Type B pancreatic cell (in vitro differentiated cells): ENCODE results near the gene FAIM2. TPM values are rescaled to one million over a fixed set of nuclear protein-coding genes. Genes with fewer than 3 reads are reported as not detected.

Experiments
- DNase-seq: peaks from one replicate; pipeline ENCODE4 v3.0.0; 2021; ENCODE audit warnings: mixed read lengths; ENCODE audit not compliant: unreplicated experiment; ENCODE audit errors: extremely low spot score
- H3K27ac Mint-ChIP-seq: 2 replicates; pipeline ENCODE4 v1.8.0; 2021; ENCODE audit warnings: mild to moderate bottlenecking, mixed read lengths
- H3K27me3 Mint-ChIP-seq: 2 replicates; pipeline ENCODE4 v1.8.0; 2021; ENCODE audit warnings: mixed read lengths
- H3K36me3 Mint-ChIP-seq: 2 replicates; pipeline ENCODE4 v1.8.0; 2021; ENCODE audit warnings: mixed read lengths
- H3K4me1 Mint-ChIP-seq: one replicate; pipeline ENCODE4 v1.8.0; 2021; ENCODE audit warnings: mixed read lengths; ENCODE audit not compliant: unreplicated experiment
- H3K4me3 Mint-ChIP-seq: 2 replicates; pipeline ENCODE4 v1.8.0; 2021; ENCODE audit warnings: mild to moderate bottlenecking, mixed read lengths
- H3K9me3 Mint-ChIP-seq: 2 replicates; pipeline ENCODE4 v1.8.0; 2021; ENCODE audit warnings: mixed read lengths
- CTCF ChIP-seq: fragments of 200-600 bp; sonication (generic); conservative IDR thresholded peaks from 2 replicates; pipeline ENCODE4 v1.5.0; 2021; ENCODE audit warnings: antibody characterized with exemption, mild to moderate bottlenecking
- total RNA-seq: library from RNA; stranded (reverse); gene quantifications from 2 replicates; pipeline ENCODE4 v1.2.1, GENCODE V29; 2021; ENCODE audit warnings: low replicate concordance

Gene FAIM2
- total RNA-seq, 1 donor from 2014 or later, result 1.7 TPM

GRCh38 chr12:49942512-49942893, 38.8 kb upstream of the FAIM2 start:
- peaks cover 3% of the 10 kb centered on the region for H3K27me3 Mint-ChIP-seq
- DNase-seq, result no peak
- H3K9me3 Mint-ChIP-seq, result no peaks in the 10 kb centered on the region
- H3K36me3 Mint-ChIP-seq, result no peaks in the 10 kb centered on the region
- H3K4me1 Mint-ChIP-seq, result peaks cover 38% of the 10 kb centered on the region
- peak overlapping the region; percentile 69 for H3K27ac Mint-ChIP-seq
- TF ChIP-seq CTCF, result no peak
- H3K4me3 Mint-ChIP-seq, result no peak overlapping the region

- Mint-ChIP-seq H3K4me1 (peaks cover 38% of the 10 kb centered on the region), H3K27ac (no peak overlapping the region), H3K36me3 (no peaks in the 10 kb centered on the region), H3K9me3 (no peaks in the 10 kb centered on the region), H3K27me3 (peaks cover 3% of the 10 kb centered on the region), H3K4me3 (no peak overlapping the region)
- DNase-seq, result no peak
- no peak for TF ChIP-seq CTCF
Measured at GRCh38 chr12:49941556-49942511, 38.1 kb upstream of the FAIM2 start.

- no peak for TF ChIP-seq CTCF
- no peak overlapping the region for H3K27ac Mint-ChIP-seq
- peaks cover 2% of the 10 kb centered on the region for H3K9me3 Mint-ChIP-seq
- H3K4me3 Mint-ChIP-seq, result no peak overlapping the region
- no peaks in the 10 kb centered on the region for H3K36me3 Mint-ChIP-seq
- DNase-seq, result no peak
- H3K27me3 Mint-ChIP-seq, result peaks cover 3% of the 10 kb centered on the region
- peaks cover 29% of the 10 kb centered on the region for H3K4me1 Mint-ChIP-seq
Measured at GRCh38 chr12:49939707-49940106, 36.0 kb upstream of the FAIM2 start.

- Mint-ChIP-seq H3K27ac (no peak overlapping the region), H3K36me3 (no peaks in the 10 kb centered on the region), H3K4me3 (no peak overlapping the region), H3K4me1 (peaks cover 31% of the 10 kb centered on the region), H3K9me3 (peaks cover 5% of the 10 kb centered on the region), H3K27me3 (peaks cover 3% of the 10 kb centered on the region)
- DNase-seq, result no peak
- no peak for TF ChIP-seq CTCF
Measured at GRCh38 chr12:49939307-49939706, 35.6 kb upstream of the FAIM2 start.

- Mint-ChIP-seq H3K4me1 (peaks cover 21% of the 10 kb centered on the region), H3K4me3 (no peak overlapping the region), H3K27ac (no peak overlapping the region), H3K9me3 (peaks cover 5% of the 10 kb centered on the region), H3K36me3 (no peaks in the 10 kb centered on the region), H3K27me3 (no peaks in the 10 kb centered on the region)
- DNase-seq, result no peak
- no peak for TF ChIP-seq CTCF
Measured at GRCh38 chr12:49937639-49938300, 34.1 kb upstream of the FAIM2 start.
